ENCODE results near the gene VAC14.
A peak's percentile ranks its signal among the peaks of the same experiment; 100 is the strongest.

VAC14 gene

DNA sequence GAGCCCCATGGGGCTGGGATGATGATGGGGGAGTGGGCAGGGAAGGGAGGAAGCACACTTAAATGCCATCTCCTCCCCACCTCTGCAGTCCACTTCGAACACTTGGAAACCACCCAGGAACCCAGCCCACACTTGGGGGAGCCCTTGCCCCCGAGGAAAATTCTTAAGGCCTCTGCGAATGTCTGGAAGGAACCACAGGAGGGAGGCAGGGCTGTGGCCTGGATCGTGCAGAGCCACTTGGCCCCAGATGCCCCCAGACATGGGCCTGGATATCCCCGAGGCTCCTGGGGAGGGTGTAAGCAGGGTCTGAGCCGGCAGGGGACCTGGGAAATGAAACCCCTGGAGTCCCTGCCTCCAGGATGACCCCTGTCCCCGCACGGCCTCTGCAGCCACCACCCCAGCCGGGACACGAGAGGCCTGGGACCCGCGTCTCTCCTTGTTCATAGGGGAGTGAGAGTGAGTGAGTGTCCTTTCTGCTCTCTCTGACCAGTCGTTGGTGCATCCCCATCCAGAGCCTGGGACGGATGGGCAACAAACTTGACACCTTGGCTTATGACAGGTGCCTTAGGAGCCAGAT, 103.3 kb downstream of the VAC14 start:
- no peaks in the 10 kb centered on the region for H3K9me3 ChIP-seq (ENCODE audit: severe bottlenecking)
- DNase-seq, result peak; percentile 51
- no peaks in the 10 kb centered on the region for H3K27me3 ChIP-seq (ENCODE audit: insufficient read depth, low read depth, severe bottlenecking)
- peaks cover 14% of the 10 kb centered on the region for H3K36me3 ChIP-seq
- H3K27ac ChIP-seq, result peak overlapping the region; percentile 2; the same call in 1 of the 2 replicates
- TF ChIP-seq, protein P1, sequence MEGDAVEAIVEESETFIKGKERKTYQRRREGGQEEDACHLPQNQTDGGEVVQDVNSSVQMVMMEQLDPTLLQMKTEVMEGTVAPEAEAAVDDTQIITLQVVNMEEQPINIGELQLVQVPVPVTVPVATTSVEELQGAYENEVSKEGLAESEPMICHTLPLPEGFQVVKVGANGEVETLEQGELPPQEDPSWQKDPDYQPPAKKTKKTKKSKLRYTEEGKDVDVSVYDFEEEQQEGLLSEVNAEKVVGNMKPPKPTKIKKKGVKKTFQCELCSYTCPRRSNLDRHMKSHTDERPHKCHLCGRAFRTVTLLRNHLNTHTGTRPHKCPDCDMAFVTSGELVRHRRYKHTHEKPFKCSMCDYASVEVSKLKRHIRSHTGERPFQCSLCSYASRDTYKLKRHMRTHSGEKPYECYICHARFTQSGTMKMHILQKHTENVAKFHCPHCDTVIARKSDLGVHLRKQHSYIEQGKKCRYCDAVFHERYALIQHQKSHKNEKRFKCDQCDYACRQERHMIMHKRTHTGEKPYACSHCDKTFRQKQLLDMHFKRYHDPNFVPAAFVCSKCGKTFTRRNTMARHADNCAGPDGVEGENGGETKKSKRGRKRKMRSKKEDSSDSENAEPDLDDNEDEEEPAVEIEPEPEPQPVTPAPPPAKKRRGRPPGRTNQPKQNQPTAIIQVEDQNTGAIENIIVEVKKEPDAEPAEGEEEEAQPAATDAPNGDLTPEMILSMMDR (IDR thresholded peaks at IDR 0.05; ENCODE audit: low read depth, low read length), result 0 out of 2 replicates have a peak, but pooled peaks have one; percentile 6
- no peak overlapping the region for H3K4me3 ChIP-seq (ENCODE audit: low read depth, low read length)

DNA sequence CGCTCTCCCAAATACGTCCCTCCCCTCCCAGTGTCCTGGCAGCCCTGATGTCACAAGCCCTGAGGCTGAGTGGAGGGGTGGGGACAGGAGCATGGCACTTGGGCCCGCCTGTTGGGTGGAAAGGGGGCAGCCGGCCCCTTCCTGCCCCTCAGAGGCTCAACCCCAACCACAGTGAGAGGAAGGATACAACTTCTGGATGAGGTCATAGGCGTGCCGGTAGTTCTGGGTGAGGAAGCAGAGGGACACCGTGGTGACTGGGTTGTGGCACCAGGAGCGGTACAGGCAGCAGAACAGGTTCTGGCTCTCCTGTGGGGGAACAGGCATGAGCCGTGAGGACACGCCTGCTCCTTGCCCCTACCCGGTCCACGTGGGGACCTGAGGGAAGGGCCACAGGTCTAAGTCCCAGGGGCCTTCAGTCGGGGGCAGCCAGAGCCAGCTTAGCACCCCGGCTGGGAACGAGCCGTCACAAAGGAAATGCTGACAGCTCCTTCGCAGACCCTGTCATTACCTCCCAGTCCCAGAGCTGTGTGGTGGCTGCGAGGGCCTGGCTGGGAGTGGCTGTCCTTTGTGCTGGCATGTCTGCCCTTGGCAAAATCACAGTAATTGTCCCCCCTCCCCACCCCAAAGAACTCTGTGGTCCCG, 103.9 kb downstream of the VAC14 start:
- Histone ChIP-seq H3K4me3 (ENCODE audit: low read depth, low read length) (no peak overlapping the region), H3K9me3 (ENCODE audit: severe bottlenecking) (no peaks in the 10 kb centered on the region), H3K36me3 (peaks cover 14% of the 10 kb centered on the region), H3K27ac (no peak overlapping the region; the same call in 1 of the 2 replicates), H3K27me3 (ENCODE audit: insufficient read depth, low read depth, severe bottlenecking) (no peaks in the 10 kb centered on the region)
- no peak for DNase-seq
- TF ChIP-seq, protein P1 (IDR thresholded peaks at IDR 0.05; ENCODE audit: low read depth, low read length), result no peak

- Histone ChIP-seq H3K36me3 (peaks cover 14% of the 10 kb centered on the region), H3K27me3 (ENCODE audit: insufficient read depth, low read depth, severe bottlenecking) (no peaks in the 10 kb centered on the region)
- no peak for DNase-seq
These were observed 104.6 kb downstream of the VAC14 start for GRCh38 chr16:70696355-70696754.

GRCh38 chr16:70695331-70696070, 105.5 kb downstream of the VAC14 start:
- H3K9me3 ChIP-seq (ENCODE audit: severe bottlenecking), result no peaks in the 10 kb centered on the region
- no peak for DNase-seq
- peaks cover 14% of the 10 kb centered on the region for H3K36me3 ChIP-seq
- TF ChIP-seq, protein P1 (IDR thresholded peaks at IDR 0.05; ENCODE audit: low read depth, low read length), result no peak
- H3K27ac ChIP-seq, result peak overlapping the region; percentile 39
- H3K4me3 ChIP-seq (ENCODE audit: low read depth, low read length), result no peak overlapping the region
- no peaks in the 10 kb centered on the region for H3K27me3 ChIP-seq (ENCODE audit: insufficient read depth, low read depth, severe bottlenecking)

More at GRCh38 chr16:70696355-70696754, 104.6 kb downstream of the VAC14 start:
- H3K27ac ChIP-seq, result no peak overlapping the region
- no peaks in the 10 kb centered on the region for H3K9me3 ChIP-seq (ENCODE audit: severe bottlenecking)
- H3K4me3 ChIP-seq (ENCODE audit: low read depth, low read length), result no peak overlapping the region
- TF ChIP-seq, protein P1 (IDR thresholded peaks at IDR 0.05; ENCODE audit: low read depth, low read length), result no peak

GRCh38 chr16:70694868-70695218, 106.1 kb downstream of the VAC14 start:
- no peaks in the 10 kb centered on the region for H3K9me3 ChIP-seq (ENCODE audit: severe bottlenecking)
- H3K4me3 ChIP-seq (ENCODE audit: low read depth, low read length), result no peak overlapping the region
- TF ChIP-seq, protein P1 (IDR thresholded peaks at IDR 0.05; ENCODE audit: low read depth, low read length), result no peak
- DNase-seq, result no peak
- H3K27ac ChIP-seq, result no peak overlapping the region
- H3K27me3 ChIP-seq (ENCODE audit: insufficient read depth, low read depth, severe bottlenecking), result no peaks in the 10 kb centered on the region
- peaks cover 14% of the 10 kb centered on the region for H3K36me3 ChIP-seq
